DMS53 (cell line): ENCODE data around the gene CYP2U1.
"Not testable (repeated sequence)": the region's sequence is repeated elsewhere in the genome, so short reads cannot be mapped to it uniquely, and the experiment has no call there.

Source experiments
- DNase-seq: peaks from one replicate; lab custom pipeline; 2025; lab: John Stamatoyannopoulos, UW

Gene CYP2U1

DNA sequence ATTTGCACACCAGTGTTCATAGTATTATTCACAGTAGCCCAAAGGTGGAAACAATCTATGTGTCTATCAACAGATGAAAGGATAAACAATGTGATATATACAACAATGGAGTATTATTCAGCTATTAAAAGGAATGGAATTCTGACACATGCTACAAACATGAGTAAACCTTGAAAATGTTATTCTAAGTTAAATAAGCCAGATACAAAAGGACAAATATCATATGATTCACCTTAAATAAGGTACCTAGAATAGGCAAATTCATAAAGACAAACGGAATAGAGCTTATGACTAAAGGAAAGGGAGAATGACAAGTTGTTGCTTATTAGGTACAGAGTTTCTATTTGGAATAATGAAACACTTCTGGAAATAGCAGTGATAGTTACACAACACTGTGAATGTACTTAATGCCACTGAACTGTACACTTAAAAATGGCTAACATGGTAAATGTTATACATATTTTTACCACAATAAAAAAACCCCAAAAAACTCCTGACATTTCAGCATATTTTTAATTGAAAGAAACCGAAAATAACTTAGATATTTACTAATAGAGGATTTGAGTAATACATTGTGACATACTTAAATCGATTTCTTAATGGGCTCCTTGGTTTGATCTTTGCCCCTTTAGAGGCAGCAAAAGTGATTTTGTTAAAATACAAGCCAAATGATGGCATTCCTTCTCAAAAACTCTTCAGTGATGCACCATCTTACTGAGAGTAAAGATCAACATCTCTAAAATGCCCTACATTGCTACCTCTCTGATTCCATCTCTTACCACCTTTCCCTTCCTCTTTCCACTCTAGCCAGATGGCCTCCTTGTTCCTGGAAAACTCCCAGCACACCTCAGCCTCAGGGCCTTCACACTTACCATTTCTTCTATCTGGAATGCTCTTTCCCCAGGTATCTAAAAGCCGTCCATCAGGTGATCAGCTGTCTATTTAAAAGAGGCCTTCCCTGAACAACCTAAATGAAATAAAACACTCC, 8.6 kb upstream of the CYP2U1 start:
- DNase-seq: no peak

DNA sequence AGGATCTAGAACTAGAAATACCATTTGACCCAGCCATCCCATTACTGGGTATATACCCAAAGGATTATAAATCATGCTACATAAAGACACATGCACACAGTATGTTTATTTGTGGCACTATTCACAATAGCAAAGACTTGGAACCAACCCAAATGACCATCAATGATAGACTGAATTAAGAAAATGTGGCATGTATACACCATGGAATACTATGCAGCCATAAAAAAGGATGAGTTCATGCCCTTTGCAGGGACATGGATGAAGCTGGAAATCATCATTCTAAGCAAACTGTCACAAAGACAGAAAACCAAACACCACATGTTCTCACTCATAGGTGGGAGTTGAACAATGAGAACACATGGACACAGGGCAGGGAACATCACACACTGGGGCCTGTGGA, 5.6 kb upstream of the CYP2U1 start:
- DNase-seq: not testable (repeated sequence)

DNA sequence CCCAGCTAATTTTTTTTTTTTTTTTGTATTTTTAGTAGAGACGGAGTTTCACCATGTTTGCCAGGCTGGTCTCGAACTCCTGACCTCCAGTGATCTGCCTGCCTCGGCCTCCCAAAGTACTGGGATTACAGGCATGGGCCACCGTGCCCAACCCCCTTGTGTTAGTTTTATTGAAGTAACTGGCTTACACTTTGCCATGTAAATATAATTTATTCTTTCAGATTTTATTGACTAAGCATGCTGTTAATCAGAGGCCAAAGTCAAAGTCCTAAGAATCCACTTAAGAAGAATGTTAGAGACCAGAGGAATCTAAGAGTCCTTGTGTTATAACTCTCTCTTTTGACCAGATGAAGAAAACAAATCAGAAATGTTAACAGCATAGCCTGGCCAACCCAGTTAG, 4.5 kb upstream of the CYP2U1 start:
- DNase-seq: not testable (repeated sequence)

DNA sequence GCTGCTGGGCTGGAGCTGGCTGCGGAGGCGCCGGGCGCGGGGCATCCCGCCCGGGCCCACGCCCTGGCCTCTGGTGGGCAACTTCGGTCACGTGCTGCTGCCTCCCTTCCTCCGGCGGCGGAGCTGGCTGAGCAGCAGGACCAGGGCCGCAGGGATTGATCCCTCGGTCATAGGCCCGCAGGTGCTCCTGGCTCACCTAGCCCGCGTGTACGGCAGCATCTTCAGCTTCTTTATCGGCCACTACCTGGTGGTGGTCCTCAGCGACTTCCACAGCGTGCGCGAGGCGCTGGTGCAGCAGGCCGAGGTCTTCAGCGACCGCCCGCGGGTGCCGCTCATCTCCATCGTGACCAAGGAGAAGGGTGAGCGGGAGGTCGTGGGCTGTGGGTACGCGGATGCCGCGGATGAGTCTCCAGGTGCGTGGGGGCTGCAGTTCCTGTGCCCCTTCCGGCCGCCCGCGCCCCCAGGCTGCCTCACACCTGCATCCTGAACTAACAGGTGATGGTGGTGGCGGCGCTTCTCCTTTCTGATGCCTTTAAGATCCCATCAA, 499 bp downstream of the CYP2U1 start:
- DNase-seq: peak; percentile 63

DNA sequence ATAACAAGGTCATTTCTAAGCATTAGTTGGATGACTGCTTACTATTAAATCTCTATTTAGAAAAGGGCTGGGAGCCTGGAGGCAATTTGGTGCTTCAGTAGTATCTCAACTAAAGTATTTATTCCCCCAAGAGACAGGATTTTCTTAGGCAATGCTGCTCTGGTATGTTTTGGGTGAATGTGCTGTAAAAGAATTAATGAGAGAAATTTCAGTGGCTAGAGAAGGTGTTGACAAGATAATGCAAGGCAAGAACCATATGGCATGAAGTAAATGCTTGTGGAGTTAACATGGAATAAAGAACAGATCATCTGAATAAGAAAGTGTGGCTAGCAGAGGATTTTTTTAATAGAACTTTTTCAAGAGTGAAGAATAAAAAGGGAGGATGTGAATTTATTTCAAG, 3.9 kb downstream of the CYP2U1 start:
- DNase-seq: no peak

DNA sequence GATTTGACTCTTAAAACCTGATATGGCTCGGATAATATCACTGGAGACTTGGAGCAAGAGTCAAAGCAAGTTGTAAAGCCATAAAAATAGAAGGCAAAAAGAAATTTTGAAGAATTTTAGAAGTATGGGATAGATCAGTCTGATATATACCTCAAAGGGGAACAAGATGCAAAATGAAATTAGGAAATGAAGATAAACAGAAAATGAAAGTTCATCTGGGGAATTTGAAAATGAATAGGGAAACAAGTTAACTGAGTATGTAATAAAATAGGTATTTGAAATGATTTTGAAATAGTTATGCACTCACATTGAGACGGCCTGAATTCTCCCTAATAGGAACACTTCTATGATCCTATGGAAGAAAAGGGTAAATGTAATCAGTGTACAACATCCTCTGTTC, 5.7 kb downstream of the CYP2U1 start:
- no peak for DNase-seq

DNA sequence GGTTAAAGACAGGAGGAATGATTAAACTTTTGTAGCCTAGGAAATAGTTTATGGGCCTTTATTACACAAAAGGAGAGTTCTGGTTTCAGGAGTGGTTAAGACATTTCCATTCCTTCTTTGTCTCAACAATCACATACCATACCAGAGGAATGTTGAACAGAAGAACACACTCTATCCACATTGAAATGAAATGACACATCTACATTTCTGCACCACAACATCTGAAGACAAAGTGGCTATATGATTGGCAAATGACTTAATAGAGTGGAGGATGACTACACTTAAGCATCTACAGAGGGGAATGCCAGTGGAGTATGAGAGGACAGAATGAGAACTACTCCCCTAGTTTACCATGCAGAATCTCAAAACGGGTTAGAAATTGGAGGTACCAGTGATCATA, 8.0 kb downstream of the CYP2U1 start:
- DNase-seq: no peak

DNA sequence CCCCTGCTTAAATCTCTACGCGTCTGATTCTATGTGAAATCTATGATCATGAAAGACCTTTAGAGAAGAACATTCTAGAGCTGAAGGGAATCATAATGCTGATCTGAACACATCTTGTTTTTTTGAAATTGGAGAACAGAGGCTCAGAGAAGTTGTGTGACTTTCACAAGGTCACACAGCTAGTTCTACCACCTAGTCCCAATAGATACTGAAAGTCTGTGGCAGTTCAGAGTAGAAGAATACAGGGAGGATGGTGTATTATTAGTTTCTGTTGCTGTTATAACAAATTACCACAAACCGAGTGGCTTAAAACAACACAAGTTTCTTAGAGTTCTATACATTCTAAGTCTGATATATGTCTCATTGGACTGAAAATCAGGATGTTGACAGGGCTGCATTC, 14.5 kb downstream of the CYP2U1 start:
- DNase-seq: no peak

DNA sequence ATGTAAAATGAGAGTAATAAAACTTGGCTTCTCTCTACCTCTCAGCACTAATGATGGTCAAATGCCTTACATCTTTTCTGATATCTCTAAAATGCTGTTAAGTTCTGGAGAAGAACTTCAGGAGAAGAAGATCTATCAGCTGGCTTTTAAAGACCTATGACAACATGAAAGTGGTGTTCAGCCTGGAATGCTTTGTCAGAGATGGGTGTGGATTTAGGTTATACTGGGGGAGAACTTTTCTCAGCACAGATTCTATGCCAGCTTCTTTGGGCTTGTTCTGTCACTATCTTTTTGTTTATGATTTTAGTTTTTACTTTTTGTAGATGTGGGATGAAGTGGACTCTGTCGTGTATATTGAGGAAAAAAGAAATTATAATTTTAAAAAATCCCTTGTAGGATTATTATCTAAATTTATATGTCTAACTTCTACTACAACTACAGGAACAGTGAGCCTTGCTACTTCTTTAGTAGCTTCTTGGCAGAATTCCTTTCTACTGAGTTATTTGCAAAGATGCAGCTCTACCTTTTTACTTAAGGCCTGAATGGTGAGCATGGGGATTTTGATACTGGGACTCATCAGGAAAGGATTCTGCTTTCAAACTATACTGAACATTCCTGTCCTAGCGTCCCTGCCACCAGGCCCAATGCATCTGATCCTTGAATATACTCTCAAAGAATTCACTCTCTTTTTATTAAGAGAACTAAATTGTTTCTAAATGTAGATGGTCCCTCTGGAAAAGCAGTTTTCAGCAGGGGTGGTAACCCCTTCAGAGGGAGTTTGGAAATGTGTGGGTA, 19.6 kb downstream of the CYP2U1 start:
- DNase-seq: no peak

DNA sequence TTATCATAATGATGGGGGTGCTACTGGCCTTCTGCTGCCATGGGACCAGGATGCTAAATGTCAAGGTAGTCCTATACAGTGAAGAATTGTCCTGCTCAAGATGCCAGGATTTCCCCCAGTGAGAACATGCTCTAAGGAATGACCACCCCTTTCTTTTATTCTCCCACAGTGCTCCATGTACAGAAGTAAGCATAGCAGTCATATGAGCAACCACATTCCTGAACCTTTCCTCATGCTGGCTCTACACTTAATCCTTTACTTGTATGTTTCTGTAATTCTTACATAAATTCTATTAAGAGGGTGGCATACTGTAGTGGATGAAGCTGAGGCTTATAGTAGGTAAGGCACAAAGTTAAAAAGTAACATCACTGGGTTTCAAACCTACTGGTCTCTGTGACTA, 20.2 kb downstream of the CYP2U1 start:
- DNase-seq: no peak

DNA sequence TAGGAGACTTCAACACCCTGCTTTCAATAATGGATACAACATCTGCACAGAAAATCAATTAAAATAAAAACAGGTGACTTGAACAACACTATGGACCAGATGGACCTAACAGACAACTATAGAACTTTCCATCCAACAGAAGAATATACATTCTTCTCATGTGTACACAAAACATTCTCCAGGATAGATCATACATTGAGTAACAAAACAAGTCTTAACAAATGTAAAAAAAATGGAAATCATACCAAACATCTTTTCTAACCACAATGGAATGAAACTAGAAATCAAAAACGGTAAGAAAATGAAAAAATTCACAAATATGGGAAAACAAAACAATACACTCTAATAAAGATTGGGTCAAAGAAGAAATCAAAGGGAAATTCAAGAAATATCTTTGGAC, 24.7 kb downstream of the CYP2U1 start:
- no peak for DNase-seq

DNA sequence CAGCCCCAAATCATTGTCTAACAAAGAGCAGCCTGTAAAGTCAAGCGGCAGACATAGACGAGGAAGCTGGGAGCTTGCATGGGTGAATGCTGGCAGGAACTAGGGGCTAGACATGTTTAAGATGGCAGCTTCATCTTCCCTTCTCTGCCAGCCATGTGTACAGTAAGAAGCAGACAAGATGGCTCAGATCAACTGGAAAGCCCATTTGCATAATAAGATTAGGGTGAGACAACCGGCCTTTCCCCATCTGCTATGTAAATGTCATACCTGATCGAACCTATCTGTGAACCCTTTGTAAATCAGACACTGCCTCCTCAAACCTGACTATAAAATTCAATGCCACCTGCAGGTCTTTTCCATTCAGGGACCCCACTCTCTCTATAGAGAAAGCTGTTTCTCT, 35.6 kb downstream of the CYP2U1 start:
- DNase-seq: no peak

DNA sequence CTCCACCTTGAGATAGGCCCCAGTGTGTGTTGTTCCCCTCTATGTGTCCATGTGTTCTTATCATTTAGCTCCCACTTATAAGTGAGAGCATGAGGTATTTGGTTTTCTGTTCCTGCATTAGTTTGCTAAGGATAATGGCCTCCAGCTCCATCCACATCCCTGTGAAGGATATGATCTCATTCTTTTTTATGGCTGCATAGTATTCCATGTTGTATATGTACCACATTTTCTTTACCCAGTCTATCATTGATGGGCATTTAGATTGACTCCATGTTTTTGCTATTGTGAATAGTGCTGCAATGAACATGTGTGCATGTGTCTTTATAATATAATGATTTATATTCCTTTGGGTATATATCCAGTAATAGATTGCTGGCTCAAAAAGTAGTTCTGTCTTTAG, 36.2 kb downstream of the CYP2U1 start:
- not testable (repeated sequence) for DNase-seq

DNA sequence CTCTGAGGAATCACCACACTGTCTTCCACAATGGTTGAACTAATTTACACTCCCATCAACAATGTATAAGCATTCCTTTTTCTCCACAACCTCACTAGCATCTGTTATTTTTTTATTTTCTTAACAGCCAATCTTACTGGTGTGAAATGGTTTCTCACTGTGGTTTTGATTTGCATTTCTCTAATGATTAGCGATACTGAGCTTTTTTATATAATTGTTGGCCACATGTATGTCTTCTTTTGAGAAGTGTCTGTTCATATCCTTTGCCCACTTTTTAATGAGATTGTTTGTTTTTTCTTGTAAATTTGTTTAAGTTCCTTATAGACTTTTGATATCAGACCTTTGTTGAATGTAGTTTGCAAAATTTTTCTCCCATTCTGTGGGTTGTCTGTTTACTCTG, 36.6 kb downstream of the CYP2U1 start:
- not testable (repeated sequence) for DNase-seq

DNA sequence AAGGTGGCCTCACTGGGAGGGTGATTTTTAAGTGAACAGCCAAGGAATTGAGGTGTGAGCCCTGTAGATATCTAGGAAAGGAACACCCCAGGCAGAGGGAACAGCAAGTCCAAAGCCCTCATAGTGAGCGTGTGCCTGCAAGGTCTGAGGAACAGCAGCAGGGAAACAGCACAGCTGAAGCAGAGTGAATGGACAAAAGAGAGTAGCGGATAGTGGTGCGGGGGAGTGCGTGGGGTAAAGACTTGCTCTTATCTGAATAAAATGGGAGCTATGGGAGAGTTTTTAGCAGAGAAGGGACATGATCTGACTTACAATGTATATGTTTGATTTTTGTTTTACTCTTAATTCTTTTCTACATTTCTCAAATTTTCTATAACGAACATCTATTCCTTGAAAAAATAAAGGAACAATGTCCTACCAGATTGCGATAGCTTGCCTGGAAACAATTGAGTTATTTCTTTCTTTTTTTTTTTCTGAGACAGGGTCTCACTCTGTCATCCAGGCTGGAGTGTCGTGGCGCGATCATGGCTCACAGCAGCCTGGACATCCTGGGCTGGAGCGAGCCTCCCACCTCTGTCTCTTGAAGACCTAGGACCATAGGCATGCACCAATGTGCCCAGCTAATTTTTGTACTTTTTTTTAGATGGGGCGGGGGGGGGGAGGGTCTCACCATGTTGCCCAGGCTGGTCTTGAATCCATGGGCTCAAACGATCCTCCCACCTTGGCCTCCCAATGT, 38.9 kb downstream of the CYP2U1 start:
- DNase-seq: no peak

DNA sequence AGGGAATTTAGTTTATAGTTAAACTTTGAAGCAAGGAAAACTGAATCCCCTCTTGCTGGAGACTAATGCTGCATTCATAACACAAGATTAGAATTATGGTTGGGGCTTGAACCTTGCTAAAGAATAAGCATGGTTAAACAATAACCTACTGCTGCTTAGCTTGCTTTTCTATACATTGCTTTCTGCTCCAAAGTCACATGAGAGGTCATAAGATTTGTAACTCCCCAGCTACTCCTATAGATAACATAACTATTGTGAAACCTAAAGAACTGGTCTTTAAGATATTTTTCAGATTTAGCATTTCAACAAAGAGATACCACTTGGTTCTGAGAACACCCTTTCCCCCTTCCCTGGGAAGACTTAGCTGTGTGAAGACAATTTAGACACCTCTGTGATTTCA, 41.3 kb downstream of the CYP2U1 start:
- DNase-seq: no peak

DNA sequence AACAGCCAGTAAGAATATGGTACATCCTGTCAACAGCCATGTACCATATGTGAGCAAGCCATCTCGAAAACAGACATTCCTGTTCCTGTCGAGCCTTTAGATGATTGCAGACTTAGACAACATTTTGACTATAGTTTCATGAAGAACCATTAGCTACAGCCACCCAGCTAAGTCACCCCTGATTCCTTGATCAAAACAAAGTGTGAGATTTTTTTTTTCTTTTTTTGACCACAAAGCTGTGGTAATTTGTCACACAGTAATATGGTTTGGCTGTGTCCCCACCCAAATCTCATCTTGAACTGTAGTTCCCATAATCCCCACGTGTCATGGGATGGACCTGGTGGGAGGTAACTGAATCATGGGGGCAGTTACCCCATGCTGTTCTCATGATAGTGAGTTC, 43.2 kb downstream of the CYP2U1 start:
- DNase-seq: no peak

DNA sequence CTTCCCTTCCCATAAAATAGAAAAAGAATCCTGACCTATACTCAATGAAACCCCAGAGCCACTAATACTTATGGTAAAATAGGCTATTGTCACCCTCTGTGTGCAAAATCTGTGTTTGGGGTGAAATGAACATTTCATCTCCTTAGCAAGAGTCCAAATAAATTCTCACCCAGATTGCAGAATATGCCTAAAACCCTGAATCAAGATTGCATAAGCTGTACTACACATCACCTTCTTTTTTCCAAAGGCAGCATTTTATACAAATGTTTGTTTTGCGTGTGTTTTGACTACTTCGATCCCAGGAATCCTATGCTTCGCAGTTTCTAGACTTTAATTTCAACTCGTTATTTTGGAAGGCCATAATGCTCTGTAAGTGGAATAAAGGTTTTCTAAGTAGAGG, 46.1 kb downstream of the CYP2U1 start:
- DNase-seq: no peak

DNA sequence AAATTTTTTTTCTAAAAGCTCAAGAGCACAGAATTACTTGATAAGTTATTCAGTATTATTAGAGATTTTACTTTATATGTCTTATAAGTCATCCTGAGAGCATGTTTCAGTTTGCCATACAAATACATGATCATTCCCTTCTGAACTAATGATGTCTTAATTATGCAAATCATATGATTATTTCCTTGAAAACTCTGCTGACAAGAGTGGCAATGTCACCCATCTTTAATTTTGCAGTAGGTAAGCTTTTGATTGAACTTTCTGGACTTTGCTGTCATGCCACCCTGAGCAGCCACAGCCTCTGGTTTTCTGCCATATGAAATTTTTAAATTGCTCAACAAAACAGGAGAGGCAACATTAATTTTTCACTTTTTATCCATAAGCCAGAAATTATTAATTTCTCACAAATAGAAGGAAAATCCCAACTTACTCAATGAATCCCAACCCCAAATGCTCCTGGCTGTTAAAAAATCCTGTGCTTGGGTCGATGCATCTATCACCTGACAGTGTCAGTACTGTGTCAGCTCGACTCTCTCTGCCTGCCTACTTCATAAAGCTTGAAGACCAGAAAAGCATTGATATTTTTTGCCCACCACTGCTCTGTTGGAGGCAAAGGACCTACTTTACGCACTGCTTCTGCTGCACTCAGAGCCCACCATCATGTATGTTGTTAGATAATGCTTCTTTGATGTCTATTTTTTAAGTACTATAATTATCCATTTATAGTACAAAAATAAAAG, 46.8 kb downstream of the CYP2U1 start:
- DNase-seq: no peak

DNA sequence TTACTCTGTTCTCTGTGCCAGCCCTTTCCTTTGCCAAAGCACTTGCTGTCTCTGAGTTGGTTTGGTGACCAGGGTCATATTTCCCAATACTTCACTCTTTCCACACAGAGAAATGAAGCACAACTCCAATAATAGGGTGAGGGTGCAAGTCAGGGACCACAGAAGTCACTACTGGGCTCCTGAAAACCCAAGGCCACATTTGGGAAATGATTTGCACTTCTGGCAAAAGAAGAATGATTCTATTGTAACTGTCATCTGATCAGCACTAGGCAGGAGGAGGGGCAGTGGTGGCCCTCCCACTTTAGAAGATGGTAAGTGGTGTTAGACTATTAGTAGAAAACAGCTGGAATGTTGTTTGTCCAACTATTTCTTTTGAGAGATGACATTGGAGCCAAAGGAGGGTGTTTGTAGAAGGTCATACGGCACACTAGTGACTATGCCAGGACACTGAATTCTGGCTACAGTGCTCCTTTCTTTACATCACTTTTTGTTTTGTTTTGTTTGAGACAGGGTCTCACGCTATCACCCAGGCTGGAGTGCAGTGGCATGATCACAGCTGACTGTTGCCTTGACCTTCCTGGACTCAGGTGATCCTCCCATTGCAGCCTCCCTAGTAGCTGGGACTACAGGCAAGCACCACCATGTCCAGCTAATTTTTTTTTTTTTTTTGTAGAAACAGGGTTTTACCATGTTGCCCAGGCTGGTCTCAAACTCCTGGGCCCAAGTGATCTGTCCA, 47.5 kb downstream of the CYP2U1 start:
- no peak for DNase-seq
